A673 (cell line): ENCODE results near the gene SMARCAL1.

ENCODE experiments used
- EZH2 ChIP-seq: fragments of 200-600 bp; sonication (generic); IDR thresholded peaks from 2 replicates; pipeline ENCODE4 v1.6.1; 2017; ENCODE audit warnings: borderline replicate concordance, low read depth, mild to moderate bottlenecking, mixed read lengths, antibody characterized with exemption, low read length; ENCODE audit not compliant: poor library complexity, severe bottlenecking
- TF ChIP-seq, protein P1 (sequence below): fragments of 300-800, 200-600 bp; sonication (generic); conservative IDR thresholded peaks from 2 replicates; pipeline ENCODE4 v1.5.1; 2017; ENCODE audit warnings: low read depth, mild to moderate bottlenecking, antibody characterized with exemption, low read length, moderate library complexity, mixed read lengths

DNA sequence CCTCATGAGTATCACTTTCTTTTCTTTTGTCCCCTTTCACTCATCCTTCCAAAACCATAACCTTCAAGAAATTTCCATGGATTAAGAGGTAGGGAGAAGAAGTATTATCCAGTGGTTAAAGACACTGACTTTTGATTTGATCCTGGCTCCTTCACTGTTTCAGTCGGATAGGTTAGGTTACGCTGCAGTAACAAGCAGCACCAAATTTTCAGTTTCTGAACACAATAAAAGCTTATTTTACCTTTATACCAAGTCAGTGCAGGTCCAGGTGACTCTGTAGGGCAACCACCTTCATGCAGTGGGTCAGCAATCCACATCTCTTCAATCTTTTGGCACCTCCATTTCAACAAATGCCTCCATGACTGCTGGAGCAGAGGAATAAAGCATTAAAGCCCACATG, 25.0 kb upstream of the SMARCAL1 start:
- TF ChIP-seq, protein P1, sequence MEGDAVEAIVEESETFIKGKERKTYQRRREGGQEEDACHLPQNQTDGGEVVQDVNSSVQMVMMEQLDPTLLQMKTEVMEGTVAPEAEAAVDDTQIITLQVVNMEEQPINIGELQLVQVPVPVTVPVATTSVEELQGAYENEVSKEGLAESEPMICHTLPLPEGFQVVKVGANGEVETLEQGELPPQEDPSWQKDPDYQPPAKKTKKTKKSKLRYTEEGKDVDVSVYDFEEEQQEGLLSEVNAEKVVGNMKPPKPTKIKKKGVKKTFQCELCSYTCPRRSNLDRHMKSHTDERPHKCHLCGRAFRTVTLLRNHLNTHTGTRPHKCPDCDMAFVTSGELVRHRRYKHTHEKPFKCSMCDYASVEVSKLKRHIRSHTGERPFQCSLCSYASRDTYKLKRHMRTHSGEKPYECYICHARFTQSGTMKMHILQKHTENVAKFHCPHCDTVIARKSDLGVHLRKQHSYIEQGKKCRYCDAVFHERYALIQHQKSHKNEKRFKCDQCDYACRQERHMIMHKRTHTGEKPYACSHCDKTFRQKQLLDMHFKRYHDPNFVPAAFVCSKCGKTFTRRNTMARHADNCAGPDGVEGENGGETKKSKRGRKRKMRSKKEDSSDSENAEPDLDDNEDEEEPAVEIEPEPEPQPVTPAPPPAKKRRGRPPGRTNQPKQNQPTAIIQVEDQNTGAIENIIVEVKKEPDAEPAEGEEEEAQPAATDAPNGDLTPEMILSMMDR: no peak
- TF ChIP-seq EZH2: no peak
